Globus pallidus (tissue), 1 donor: ENCODE data around the gene TMEM187.

ENCODE experiments used
- DNase-seq: peaks from one replicate; pipeline ENCODE4 v3.0.0-alpha.2; 2015; ENCODE audit warnings: low spot score

The TMEM187 gene

GRCh38 chrX:154020536-154021115, 48.1 kb downstream of the TMEM187 start:
- DNase-seq, result no peak

- no peak for DNase-seq
Measured at GRCh38 chrX:154021131-154021611, 48.6 kb downstream of the TMEM187 start.

GRCh38 chrX:154022108-154022507, 49.6 kb downstream of the TMEM187 start:
- no peak for DNase-seq

GRCh38 chrX:154023276-154024000, 50.9 kb downstream of the TMEM187 start:
- DNase-seq, result no peak

GRCh38 chrX:154024271-154024670, 51.7 kb downstream of the TMEM187 start:
- DNase-seq, result no peak

GRCh38 chrX:154025230-154025629, 52.7 kb downstream of the TMEM187 start:
- DNase-seq, result no peak

- no peak for DNase-seq
Measured at GRCh38 chrX:154026136-154027021, 53.8 kb downstream of the TMEM187 start.

- DNase-seq, result no peak
Measured at GRCh38 chrX:154027022-154027402, 54.5 kb downstream of the TMEM187 start.

- no peak for DNase-seq
Measured at GRCh38 chrX:154027986-154028385, 55.4 kb downstream of the TMEM187 start.

- DNase-seq, result no peak
Measured at GRCh38 chrX:154028502-154029184, 56.1 kb downstream of the TMEM187 start.

- no peak for DNase-seq
Measured at GRCh38 chrX:154029439-154029838, 56.9 kb downstream of the TMEM187 start.

GRCh38 chrX:154030266-154030665, 57.7 kb downstream of the TMEM187 start:
- DNase-seq, result peak; percentile 66

GRCh38 chrX:154030715-154031305, 58.3 kb downstream of the TMEM187 start:
- no peak for DNase-seq

- no peak for DNase-seq
Measured at GRCh38 chrX:154032160-154032559, 59.6 kb downstream of the TMEM187 start.

- no peak for DNase-seq
Measured at GRCh38 chrX:154032653-154033052, 60.1 kb downstream of the TMEM187 start.
